Right atrium auricular region (tissue), 2 donors: Measurements from ENCODE around the gene SQSTM1. TPM values are rescaled to one million over a fixed set of nuclear protein-coding genes. Genes with fewer than 3 reads are reported as not detected.

ENCODE experiments used
- DNase-seq: peaks from one replicate; pipeline ENCODE4 v3.0.0-alpha.2; 2019; ENCODE audit warnings: low spot score
- H3K27ac ChIP-seq, 2 donors: fragments of 200-600 bp; sonication (generic); 1 replicate in 1 of 2; 2 replicates in 1 of 2; pipeline ENCODE4 v1.5.1; 2016 to 2019
- H3K27me3 ChIP-seq, 2 donors: fragments of 200-600 bp; sonication (generic); one replicate each; pipeline versions ENCODE4 v1.5.1 to v1.6.0; 2017 to 2019
- H3K36me3 ChIP-seq: fragments of 200-600 bp; sonication (generic); one replicate; pipeline ENCODE4 v1.5.1; 2016
- H3K4me1 ChIP-seq, 2 donors: fragments of 200-600 bp; sonication (generic); one replicate each; pipeline versions ENCODE4 v1.5.1 to v1.6.0; 2017 to 2019
- H3K4me3 ChIP-seq, 2 donors: fragments of 200-600 bp; sonication (generic); 1 replicate in 1 of 2; 2 replicates in 1 of 2; pipeline ENCODE4 v1.5.1; 2017 to 2019; ENCODE audit warnings: mild to moderate bottlenecking in 1 of 2, moderate library complexity in 1 of 2
- H3K9me3 ChIP-seq, 2 donors: fragments of 200-600 bp; sonication (generic); one replicate each; pipeline ENCODE4 v1.5.1; 2019
- total RNA-seq, 2 donors: library from RNA; depleted of rRNA; stranded (reverse); fragments of >200 nt; gene quantifications; one replicate each; pipeline ENCODE4 v1.1.0, GENCODE V29; 2016
- TF ChIP-seq, protein P1 (sequence below), 2 donors: fragments of 200-600 bp; sonication (generic); IDR thresholded peaks; one replicate each; pipeline ENCODE4 v1.5.1; 2019; ENCODE audit warnings: antibody characterized with exemption in 2 of 2

The SQSTM1 gene
- total RNA-seq, 2 donors from 2014 or later: 379 to 436 TPM

DNA sequence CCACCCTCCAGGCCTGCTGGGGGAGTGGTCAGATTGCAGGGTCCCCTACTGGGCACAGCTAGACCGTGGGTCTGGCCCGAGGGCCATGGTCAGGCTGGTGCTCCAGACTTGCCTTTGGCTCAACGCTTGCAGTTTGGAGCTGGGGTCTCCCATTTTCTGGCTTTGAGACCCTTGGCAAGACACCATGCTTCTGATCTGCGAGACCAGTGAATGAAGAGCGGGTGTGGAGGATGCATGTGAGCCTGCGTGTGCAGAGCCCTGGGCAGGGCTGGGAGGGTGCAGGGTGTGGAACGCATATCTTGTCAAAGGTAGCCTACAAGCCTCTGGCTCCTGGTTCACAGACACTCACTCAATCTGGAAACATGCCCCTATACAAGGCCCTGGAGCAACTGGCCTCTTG is 44.0 kb downstream of the SQSTM1 start:
- Histone ChIP-seq H3K27ac (no peak overlapping the region), H3K4me1 (peaks cover 0 to 5% of the 10 kb centered on the region in 2 donors), H3K27me3 (no peaks in the 10 kb centered on the region), H3K4me3 (no peak overlapping the region), H3K9me3 (no peaks in the 10 kb centered on the region), H3K36me3 (peaks cover 32% of the 10 kb centered on the region)
- TF ChIP-seq, protein P1, sequence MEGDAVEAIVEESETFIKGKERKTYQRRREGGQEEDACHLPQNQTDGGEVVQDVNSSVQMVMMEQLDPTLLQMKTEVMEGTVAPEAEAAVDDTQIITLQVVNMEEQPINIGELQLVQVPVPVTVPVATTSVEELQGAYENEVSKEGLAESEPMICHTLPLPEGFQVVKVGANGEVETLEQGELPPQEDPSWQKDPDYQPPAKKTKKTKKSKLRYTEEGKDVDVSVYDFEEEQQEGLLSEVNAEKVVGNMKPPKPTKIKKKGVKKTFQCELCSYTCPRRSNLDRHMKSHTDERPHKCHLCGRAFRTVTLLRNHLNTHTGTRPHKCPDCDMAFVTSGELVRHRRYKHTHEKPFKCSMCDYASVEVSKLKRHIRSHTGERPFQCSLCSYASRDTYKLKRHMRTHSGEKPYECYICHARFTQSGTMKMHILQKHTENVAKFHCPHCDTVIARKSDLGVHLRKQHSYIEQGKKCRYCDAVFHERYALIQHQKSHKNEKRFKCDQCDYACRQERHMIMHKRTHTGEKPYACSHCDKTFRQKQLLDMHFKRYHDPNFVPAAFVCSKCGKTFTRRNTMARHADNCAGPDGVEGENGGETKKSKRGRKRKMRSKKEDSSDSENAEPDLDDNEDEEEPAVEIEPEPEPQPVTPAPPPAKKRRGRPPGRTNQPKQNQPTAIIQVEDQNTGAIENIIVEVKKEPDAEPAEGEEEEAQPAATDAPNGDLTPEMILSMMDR (IDR thresholded peaks at IDR 0.05): no peak
- DNase-seq: no peak

DNA sequence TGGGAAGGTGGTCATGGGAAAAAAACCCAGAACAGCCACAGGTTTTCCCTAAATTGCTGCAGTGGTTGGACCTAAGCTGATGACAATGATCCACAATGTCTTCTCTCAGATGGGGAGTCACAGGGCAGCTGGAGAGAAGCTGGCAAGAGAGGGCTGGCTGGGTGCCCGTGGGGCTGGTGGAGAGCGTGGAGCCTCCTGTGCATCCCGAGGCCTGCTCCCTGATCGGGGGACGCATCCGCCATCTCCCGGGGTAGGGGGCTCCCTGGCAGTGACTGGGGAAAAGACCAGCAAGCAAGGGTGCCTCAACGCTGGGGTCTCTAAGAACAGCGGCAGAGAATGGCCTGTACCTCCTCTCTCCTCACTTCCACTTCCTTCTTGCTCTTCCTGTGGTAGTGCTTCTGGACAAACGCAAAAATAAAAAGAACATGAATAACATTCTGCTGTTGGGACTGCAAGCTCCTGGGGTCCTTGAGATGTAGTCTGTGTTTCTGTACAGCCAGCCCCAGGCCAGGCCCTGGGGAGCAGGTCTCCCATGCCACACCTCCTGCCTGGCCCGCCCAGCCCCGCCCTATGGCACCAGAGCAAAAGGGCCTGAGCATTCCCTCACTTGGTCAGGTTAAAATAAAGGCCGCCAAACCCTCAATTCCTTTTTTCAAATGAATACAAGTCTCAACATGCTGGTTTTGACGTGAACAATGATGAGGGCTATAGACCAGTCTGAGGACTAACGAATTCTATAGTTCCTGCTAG is 45.0 kb downstream of the SQSTM1 start:
- Histone ChIP-seq H3K9me3 (no peaks in the 10 kb centered on the region), H3K4me1 (peaks cover 0 to 8% of the 10 kb centered on the region in 2 donors), H3K27me3 (no peaks in the 10 kb centered on the region), H3K27ac (no peak overlapping the region), H3K36me3 (peaks cover 33% of the 10 kb centered on the region), H3K4me3 (no peak overlapping the region)
- no peak for DNase-seq
- TF ChIP-seq, protein P1 (IDR thresholded peaks at IDR 0.05): no peak

- H3K4me3 ChIP-seq: no peak overlapping the region
- no peaks in the 10 kb centered on the region for H3K27me3 ChIP-seq
- DNase-seq: no peak
- H3K36me3 ChIP-seq: peaks cover 37% of the 10 kb centered on the region
- TF ChIP-seq, protein P1 (IDR thresholded peaks at IDR 0.05): no peak
- H3K4me1 ChIP-seq: peaks cover 0 to 11% of the 10 kb centered on the region in 2 donors
- H3K27ac ChIP-seq: no peak overlapping the region
- H3K9me3 ChIP-seq: no peaks in the 10 kb centered on the region
Observed at GRCh38 chr5:179866241-179867078, 45.8 kb downstream of the SQSTM1 start.

- peaks cover 38% of the 10 kb centered on the region for H3K36me3 ChIP-seq
- TF ChIP-seq, protein P1 (IDR thresholded peaks at IDR 0.05): no peak
- H3K4me1 ChIP-seq: peaks cover 0 to 11% of the 10 kb centered on the region in 2 donors
- DNase-seq: no peak
- no peaks in the 10 kb centered on the region for H3K27me3 ChIP-seq
- no peak overlapping the region for H3K4me3 ChIP-seq
- no peaks in the 10 kb centered on the region for H3K9me3 ChIP-seq
- H3K27ac ChIP-seq: no peak overlapping the region
Observed at GRCh38 chr5:179867079-179867465, 46.4 kb downstream of the SQSTM1 start.

- Histone ChIP-seq H3K4me3 (no peak overlapping the region), H3K9me3 (no peaks in the 10 kb centered on the region), H3K27ac (no peak overlapping the region), H3K4me1 (peaks cover 0 to 11% of the 10 kb centered on the region in 2 donors), H3K36me3 (peaks cover 41% of the 10 kb centered on the region), H3K27me3 (no peaks in the 10 kb centered on the region)
- TF ChIP-seq, protein P1 (IDR thresholded peaks at IDR 0.05): no peak
- DNase-seq: no peak
Observed at GRCh38 chr5:179867476-179867875, 46.8 kb downstream of the SQSTM1 start.
